Liver (tissue), 9 donors: ENCODE measurements around the gene LRRC55. TPM values are rescaled to one million over a fixed set of nuclear protein-coding genes. Genes with fewer than 3 reads are reported as not detected.

Source experiments
- DNase-seq: peaks from one replicate; pipeline ENCODE4 v3.0.0-alpha.2; 2017; ENCODE audit warnings: low spot score
- H3K27ac ChIP-seq, 2 donors: one replicate each; pipeline ENCODE4 v1.7.0; 2013; ENCODE audit warnings: inconsistent platforms in 2 of 2, low read length in 2 of 2, control low read depth in 1 of 2, low read depth in 1 of 2, mild to moderate bottlenecking in 1 of 2
- H3K27me3 ChIP-seq, 4 donors: one replicate each; pipeline versions ENCODE4 v1.6.1 to v1.7.0; 2013; ENCODE audit warnings: low read length in 3 of 4, inconsistent platforms in 1 of 4, mild to moderate bottlenecking in 1 of 4, moderate library complexity in 1 of 4; ENCODE audit not compliant: control insufficient read depth in 4 of 4, insufficient read depth in 4 of 4
- H3K36me3 ChIP-seq, 4 donors: one replicate each; pipeline versions ENCODE4 v1.6.1 to v1.7.0; 2013; ENCODE audit warnings: low read length in 3 of 4, mild to moderate bottlenecking in 3 of 4, low read depth in 1 of 4, moderate library complexity in 1 of 4; ENCODE audit not compliant: control insufficient read depth in 4 of 4, insufficient read depth in 3 of 4
- H3K4me1 ChIP-seq, 4 donors: one replicate each; pipeline versions ENCODE4 v1.6.1 to v1.7.0; 2013; ENCODE audit warnings: low read length in 3 of 4, mild to moderate bottlenecking in 3 of 4, moderate library complexity in 1 of 4; ENCODE audit not compliant: control insufficient read depth in 4 of 4, insufficient read depth in 4 of 4
- H3K4me3 ChIP-seq, 3 donors: one replicate each; pipeline versions ENCODE4 v1.6.1 to v1.7.0; 2013; ENCODE audit warnings: low read length in 3 of 3, control low read depth in 1 of 3, low read depth in 1 of 3, mild to moderate bottlenecking in 1 of 3
- H3K9ac ChIP-seq, 2 donors: one replicate each; pipeline ENCODE4 v1.7.0; 2013; ENCODE audit warnings: low read length in 2 of 2, mild to moderate bottlenecking in 2 of 2, moderate library complexity in 2 of 2, control low read depth in 1 of 2, low read depth in 1 of 2
- H3K9me3 ChIP-seq, 4 donors: one replicate each; pipeline versions ENCODE4 v1.6.1 to v1.7.0; 2013; ENCODE audit warnings: low read length in 3 of 4; ENCODE audit not compliant: control insufficient read depth in 4 of 4
- ATF3 ChIP-seq: IDR thresholded peaks from 2 replicates; pipeline ENCODE4 v1.6.1; 2016; ENCODE audit warnings: antibody characterized with exemption
- CTCF ChIP-seq: fragments of 150-350 bp; IDR thresholded peaks from 2 replicates; pipeline ENCODE4 v1.5.1; 2017; ENCODE audit warnings: improper control_type of control experiment, low read depth, low read length; ENCODE audit not compliant: missing input control
- EGR1 ChIP-seq, 2 donors: IDR thresholded peaks; 2 replicates each; pipeline ENCODE4 v1.6.1; 2016 to 2018; ENCODE audit warnings: antibody characterized with exemption in 2 of 2, low read depth in 2 of 2
- FOXA1 ChIP-seq: IDR thresholded peaks from 2 replicates; pipeline ENCODE4 v1.6.1; 2016; ENCODE audit warnings: antibody characterized with exemption
- FOXA2 ChIP-seq: IDR thresholded peaks from 2 replicates; pipeline ENCODE4 v1.6.1; 2016; ENCODE audit warnings: antibody characterized with exemption
- GABPA ChIP-seq, 2 donors: IDR thresholded peaks in 1 of 2; conservative IDR thresholded peaks in 1 of 2; 2 replicates each; pipeline ENCODE4 v1.6.1; 2016; ENCODE audit warnings: antibody characterized with exemption in 2 of 2, mild to moderate bottlenecking in 1 of 2, moderate library complexity in 1 of 2
- HNF4A ChIP-seq, 2 donors: conservative IDR thresholded peaks; 2 replicates each; pipeline ENCODE4 v1.6.1; 2016; ENCODE audit warnings: antibody characterized with exemption in 2 of 2, mild to moderate bottlenecking in 2 of 2
- HNF4G ChIP-seq: IDR thresholded peaks from 2 replicates; pipeline ENCODE4 v1.6.1; 2016; ENCODE audit warnings: antibody characterized with exemption
- NR2F2 ChIP-seq: IDR thresholded peaks from 2 replicates; pipeline ENCODE4 v1.6.1; 2016; ENCODE audit warnings: antibody characterized with exemption
- RAD21 ChIP-seq, 2 donors: IDR thresholded peaks; 2 replicates each; pipeline ENCODE4 v1.6.1; 2016; ENCODE audit warnings: antibody characterized with exemption in 2 of 2, mild to moderate bottlenecking in 2 of 2
- RXRA ChIP-seq, 2 donors: IDR thresholded peaks; 2 replicates each; pipeline ENCODE4 v1.6.1; 2017 to 2018; ENCODE audit warnings: antibody characterized with exemption in 2 of 2, mild to moderate bottlenecking in 1 of 2
- SP1 ChIP-seq: IDR thresholded peaks from 2 replicates; pipeline ENCODE4 v1.6.1; 2018; ENCODE audit warnings: antibody characterized with exemption, mild to moderate bottlenecking
- TAF1 ChIP-seq: conservative IDR thresholded peaks from 2 replicates; pipeline ENCODE4 v1.6.1; 2016; ENCODE audit warnings: antibody characterized with exemption, mild to moderate bottlenecking
- YY1 ChIP-seq: IDR thresholded peaks from 2 replicates; pipeline ENCODE4 v1.6.1; 2016; ENCODE audit warnings: antibody characterized with exemption, mild to moderate bottlenecking
- WGBS: extraction: QIAGEN DNeasy Blood & Tissue Kit; methylation state at CpG from one replicate; pipeline ENCODE4 v1.1.7; 2013; 5-methylcytosine and 5-hydroxymethylcytosine counted together
- polyA plus RNA-seq, 2 donors: library from polyadenylated mRNA; stranded (reverse) in 1 of 2; unstranded in 1 of 2; fragments of 200-250 nt in 1 of 2; fragments of >200 nt in 1 of 2; fragmentation: Nextera tagmentation in 1 of 2; extraction: Ambion mirVana in 1 of 2; gene quantifications; one replicate each; pipeline versions ENCODE4 v1.2.1 to v1.2.3, GENCODE V29; 2013 to 2015
- total RNA-seq, 2 donors: library from RNA; depleted of rRNA; stranded (reverse); fragments of >200 nt; gene quantifications; one replicate each; pipeline ENCODE4 v1.2.3, GENCODE V29; 2014
- TF ChIP-seq, protein P1 (sequence below): IDR thresholded peaks from 2 replicates; pipeline ENCODE4 v1.6.1; 2016; ENCODE audit warnings: antibody characterized with exemption
- TF ChIP-seq, protein P2 (sequence below): IDR thresholded peaks from 2 replicates; pipeline ENCODE4 v1.6.1; 2016; ENCODE audit warnings: antibody characterized with exemption, mild to moderate bottlenecking
- TF ChIP-seq, protein P3 (sequence below): IDR thresholded peaks from 2 replicates; pipeline ENCODE4 v1.6.1; 2016; ENCODE audit warnings: antibody characterized with exemption
- donor health status: healthy.
- donor health status: healthy.
- donor health status: healthy.
- donor health status: healthy.
- donor health status: healthy.

Gene LRRC55
- total and polyA plus RNA-seq, 4 donors, result under 0.01 to 1.5 (median 0.72) TPM

DNA sequence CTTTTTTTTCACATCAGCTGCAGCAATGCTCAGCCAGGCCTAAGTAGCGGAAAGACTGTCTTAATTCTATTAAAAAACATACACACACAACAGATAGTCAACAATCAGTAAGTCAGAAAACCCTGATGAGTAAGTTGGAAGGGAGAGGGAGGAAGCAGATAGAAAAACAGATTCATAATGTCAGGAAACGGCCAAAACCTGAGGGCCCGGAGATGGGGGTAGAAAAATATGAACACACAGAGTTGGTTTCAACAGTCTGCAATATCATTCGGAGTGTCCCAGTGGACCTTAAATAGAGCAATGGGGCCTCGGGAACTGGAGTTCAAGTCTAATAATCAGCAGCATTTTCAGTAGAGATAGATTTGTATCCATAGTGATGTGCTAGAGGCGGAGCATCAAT is 14.8 kb downstream of the LRRC55 start:
- 78% methylated on average over 6 of the region's 6 CpGs for WGBS
- H3K36me3 ChIP-seq, result no peaks in the 10 kb centered on the region
- H3K4me1 ChIP-seq, result no peaks in the 10 kb centered on the region
- no peak overlapping the region for H3K4me3 ChIP-seq
- DNase-seq, result no peak
- no peak overlapping the region for H3K9ac ChIP-seq
- no peak overlapping the region for H3K27ac ChIP-seq
- TF ChIP-seq, protein P1, sequence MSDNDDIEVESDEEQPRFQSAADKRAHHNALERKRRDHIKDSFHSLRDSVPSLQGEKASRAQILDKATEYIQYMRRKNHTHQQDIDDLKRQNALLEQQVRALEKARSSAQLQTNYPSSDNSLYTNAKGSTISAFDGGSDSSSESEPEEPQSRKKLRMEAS, result no peak
- TF ChIP-seq FOXA1 (no peak), ATF3 (no peak), EGR1 (IDR thresholded peaks at IDR 0.05; ENCODE audit: low read depth in 2 of 2) (no peak), HNF4A (conservative IDR thresholded peaks at IDR 0.05) (no peak), RAD21 (IDR thresholded peaks at IDR 0.05) (no peak), CTCF (no peak), NR2F2 (no peak), RXRA (IDR thresholded peaks at IDR 0.05) (no peak), SP1 (no peak), YY1 (no peak), HNF4G (no peak)
- TF ChIP-seq, protein P2, sequence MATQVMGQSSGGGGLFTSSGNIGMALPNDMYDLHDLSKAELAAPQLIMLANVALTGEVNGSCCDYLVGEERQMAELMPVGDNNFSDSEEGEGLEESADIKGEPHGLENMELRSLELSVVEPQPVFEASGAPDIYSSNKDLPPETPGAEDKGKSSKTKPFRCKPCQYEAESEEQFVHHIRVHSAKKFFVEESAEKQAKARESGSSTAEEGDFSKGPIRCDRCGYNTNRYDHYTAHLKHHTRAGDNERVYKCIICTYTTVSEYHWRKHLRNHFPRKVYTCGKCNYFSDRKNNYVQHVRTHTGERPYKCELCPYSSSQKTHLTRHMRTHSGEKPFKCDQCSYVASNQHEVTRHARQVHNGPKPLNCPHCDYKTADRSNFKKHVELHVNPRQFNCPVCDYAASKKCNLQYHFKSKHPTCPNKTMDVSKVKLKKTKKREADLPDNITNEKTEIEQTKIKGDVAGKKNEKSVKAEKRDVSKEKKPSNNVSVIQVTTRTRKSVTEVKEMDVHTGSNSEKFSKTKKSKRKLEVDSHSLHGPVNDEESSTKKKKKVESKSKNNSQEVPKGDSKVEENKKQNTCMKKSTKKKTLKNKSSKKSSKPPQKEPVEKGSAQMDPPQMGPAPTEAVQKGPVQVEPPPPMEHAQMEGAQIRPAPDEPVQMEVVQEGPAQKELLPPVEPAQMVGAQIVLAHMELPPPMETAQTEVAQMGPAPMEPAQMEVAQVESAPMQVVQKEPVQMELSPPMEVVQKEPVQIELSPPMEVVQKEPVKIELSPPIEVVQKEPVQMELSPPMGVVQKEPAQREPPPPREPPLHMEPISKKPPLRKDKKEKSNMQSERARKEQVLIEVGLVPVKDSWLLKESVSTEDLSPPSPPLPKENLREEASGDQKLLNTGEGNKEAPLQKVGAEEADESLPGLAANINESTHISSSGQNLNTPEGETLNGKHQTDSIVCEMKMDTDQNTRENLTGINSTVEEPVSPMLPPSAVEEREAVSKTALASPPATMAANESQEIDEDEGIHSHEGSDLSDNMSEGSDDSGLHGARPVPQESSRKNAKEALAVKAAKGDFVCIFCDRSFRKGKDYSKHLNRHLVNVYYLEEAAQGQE, result no peak
- TF ChIP-seq, protein P3, sequence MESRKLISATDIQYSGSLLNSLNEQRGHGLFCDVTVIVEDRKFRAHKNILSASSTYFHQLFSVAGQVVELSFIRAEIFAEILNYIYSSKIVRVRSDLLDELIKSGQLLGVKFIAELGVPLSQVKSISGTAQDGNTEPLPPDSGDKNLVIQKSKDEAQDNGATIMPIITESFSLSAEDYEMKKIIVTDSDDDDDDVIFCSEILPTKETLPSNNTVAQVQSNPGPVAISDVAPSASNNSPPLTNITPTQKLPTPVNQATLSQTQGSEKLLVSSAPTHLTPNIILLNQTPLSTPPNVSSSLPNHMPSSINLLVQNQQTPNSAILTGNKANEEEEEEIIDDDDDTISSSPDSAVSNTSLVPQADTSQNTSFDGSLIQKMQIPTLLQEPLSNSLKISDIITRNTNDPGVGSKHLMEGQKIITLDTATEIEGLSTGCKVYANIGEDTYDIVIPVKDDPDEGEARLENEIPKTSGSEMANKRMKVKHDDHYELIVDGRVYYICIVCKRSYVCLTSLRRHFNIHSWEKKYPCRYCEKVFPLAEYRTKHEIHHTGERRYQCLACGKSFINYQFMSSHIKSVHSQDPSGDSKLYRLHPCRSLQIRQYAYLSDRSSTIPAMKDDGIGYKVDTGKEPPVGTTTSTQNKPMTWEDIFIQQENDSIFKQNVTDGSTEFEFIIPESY, result no peak
- H3K9me3 ChIP-seq, result no peaks in the 10 kb centered on the region
- H3K27me3 ChIP-seq, result no peaks in the 10 kb centered on the region

- no peaks in the 10 kb centered on the region for H3K9me3 ChIP-seq
- H3K4me3 ChIP-seq, result no peak overlapping the region
- no peak overlapping the region for H3K27ac ChIP-seq
- 80% methylated on average over 2 of the region's 2 CpGs for WGBS
- no peaks in the 10 kb centered on the region for H3K4me1 ChIP-seq
- no peak for DNase-seq
- no peak overlapping the region for H3K9ac ChIP-seq
- no peaks in the 10 kb centered on the region for H3K27me3 ChIP-seq
- H3K36me3 ChIP-seq, result no peaks in the 10 kb centered on the region
- TF ChIP-seq HNF4A (conservative IDR thresholded peaks at IDR 0.05) (no peak), GABPA (IDR thresholded peaks at IDR 0.05 in 1 of 2, conservative IDR thresholded peaks at IDR 0.05 in 1 of 2) (no peak), CTCF (no peak), NR2F2 (no peak), EGR1 (IDR thresholded peaks at IDR 0.05; ENCODE audit: low read depth in 2 of 2) (no peak), TAF1 (no peak), ATF3 (no peak), RXRA (IDR thresholded peaks at IDR 0.05) (no peak), FOXA2 (no peak), RAD21 (IDR thresholded peaks at IDR 0.05) (no peak)
- TF ChIP-seq, protein P3, result no peak
Observed at GRCh38 chr11:57197762-57198161, 16.0 kb downstream of the LRRC55 start.
